GM19452 (cell line): Measurements from ENCODE around the gene PLCL1.

Experiments
- ATAC-seq: cut with Tn5 transposase; IDR thresholded peaks from one replicate; pipeline ENCODE4 v1.9.1; 2021; ENCODE audit not compliant: unreplicated experiment

Gene PLCL1

GRCh38 chr2:197924483-197924882 lies 120.1 kb downstream of the PLCL1 start:
- no peak for ATAC-seq

GRCh38 chr2:197925204-197925603 lies 120.8 kb downstream of the PLCL1 start:
- no peak for ATAC-seq

DNA sequence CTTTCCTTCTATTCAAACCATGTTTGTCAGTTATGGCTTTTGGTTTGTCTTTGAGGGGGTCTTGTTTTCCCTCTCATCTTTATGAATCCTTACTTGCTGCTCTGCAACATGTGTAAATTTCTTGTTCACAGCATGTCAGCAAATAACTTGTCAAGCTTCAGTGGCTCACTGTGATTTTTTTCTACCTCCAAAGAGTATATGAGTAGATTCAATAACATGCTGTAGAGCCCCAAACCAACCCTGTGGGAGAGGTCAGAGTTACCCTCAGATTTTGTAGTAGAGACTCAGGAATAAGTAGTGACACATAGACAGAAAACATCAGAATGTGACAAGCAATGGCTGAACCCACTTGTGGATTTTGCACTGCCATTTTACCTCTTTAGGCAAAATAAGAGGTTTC lies 121.6 kb downstream of the PLCL1 start:
- no peak for ATAC-seq

GRCh38 chr2:197926673-197927072 lies 122.3 kb downstream of the PLCL1 start:
- ATAC-seq, result no peak

- ATAC-seq, result no peak
Measured at GRCh38 chr2:197927994-197928393, 123.6 kb downstream of the PLCL1 start.

DNA sequence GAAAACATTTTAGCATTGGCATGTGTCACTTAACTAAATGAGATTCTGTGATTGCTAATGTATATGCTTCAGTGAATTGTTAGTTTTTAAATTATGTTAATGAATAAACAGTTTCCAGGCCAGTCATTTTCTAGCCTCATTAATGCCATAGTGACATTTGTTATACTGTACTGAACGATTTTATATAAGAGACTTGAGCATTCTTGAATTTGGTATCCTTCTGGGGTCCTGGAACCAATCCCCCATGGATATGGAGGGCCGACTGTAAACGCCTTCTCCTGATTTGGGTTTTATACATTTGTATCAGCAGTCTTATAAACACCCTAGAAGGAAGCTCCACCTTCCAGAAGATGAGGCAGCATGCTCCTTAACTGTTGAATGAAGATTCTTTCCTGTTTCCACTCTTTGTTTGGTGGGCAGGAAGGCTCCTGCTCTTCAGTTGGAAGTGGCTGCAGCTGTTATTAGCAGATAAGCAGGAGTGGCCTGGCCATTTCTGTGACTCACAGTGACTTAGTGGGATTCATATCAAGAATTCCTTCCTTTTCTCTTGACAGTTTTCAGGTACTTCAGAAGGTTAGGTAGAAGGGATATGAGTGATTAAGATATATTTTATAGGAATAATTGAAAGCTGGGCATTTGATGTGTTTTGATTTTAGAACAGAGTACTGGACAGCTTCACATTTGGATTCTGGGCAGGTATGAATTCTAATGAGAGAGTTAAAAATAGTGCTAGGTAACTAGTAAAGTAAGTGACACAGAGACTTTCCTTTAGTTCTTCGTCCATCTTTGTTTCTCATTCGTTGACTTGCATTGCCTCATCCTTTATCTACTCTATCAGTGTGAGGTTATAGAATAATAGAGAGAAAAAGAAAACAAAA lies 124.9 kb downstream of the PLCL1 start:
- ATAC-seq, result no peak

- ATAC-seq, result no peak
Measured at GRCh38 chr2:197929886-197930227, 125.5 kb downstream of the PLCL1 start.

GRCh38 chr2:197930570-197931278 lies 126.3 kb downstream of the PLCL1 start:
- no peak for ATAC-seq

DNA sequence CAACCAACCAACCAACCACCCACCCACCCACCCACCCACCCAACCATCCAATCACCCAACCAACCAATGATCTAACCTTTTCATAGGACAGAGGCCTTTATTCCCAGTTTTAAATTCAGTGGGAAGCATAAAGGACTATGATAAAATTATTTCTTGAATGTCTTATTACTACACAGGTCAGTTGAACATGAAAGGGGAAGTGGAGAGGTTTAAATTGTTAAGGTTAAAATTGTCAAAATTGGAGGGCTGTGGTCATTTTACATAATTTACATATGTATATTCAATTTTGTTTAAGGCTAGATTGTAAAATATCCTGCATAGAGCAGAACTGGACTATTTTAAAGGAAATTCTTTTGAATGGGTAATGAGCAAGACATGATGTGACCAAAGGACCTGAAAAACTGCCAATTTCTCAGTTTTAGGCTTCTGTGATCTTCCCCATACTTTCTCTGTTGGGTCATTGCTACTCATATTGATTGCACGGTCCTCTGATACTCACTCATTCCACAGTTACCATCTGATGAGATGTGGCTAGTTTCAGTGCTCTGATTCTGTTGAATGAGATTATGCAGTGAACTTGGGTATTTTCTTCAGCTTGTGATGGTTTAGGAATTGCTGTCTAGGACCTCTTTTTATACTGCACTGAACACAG lies 127.4 kb downstream of the PLCL1 start:
- no peak for ATAC-seq

DNA sequence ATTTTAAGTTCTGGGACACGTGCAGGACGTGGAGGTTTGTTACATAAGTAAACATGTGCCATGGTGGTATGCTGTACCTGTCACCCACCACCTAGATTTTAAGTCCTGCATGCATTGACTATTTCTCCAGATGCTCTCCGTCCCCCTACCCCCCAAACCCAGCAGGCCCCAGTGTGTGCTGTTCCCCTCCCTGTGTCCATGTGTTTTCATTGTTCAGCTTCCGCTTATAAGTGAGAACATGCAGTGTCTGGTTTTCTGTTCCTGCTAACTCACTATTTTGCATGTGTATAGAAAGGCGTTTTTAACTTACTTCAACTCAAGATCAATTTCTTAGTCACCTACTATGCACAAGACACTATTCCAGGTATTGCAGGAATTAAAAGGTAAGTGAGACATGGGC lies 128.0 kb downstream of the PLCL1 start:
- no peak for ATAC-seq

DNA sequence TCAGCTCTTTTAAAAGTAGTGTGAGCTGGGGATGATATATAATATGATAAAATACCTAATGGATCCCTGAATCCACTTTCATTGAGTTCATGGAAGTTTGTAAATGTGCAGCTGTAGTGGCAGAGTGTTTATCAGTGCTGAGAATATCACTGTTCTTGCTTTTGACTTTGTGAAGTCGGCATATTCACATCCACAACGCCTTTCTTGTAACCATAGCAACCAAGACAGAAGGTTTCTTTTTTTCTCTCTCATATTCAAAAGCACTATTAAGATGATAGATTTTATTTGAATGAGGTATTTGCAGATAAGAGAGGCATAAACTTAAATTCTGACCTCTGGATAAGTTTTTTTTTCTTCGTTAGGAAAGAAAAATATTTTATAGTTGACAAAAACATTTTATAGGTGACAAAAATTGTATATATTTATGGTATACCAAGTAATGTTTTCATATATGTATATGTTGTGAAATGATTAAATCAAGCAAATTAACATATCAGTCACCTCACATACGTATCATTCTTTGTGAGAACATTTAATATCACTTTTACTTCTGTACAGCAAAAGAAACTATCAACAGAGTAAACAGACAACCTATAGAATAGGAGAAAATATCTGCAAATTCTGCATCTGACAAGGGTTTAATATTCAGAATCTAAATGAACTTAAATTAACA lies 130.0 kb downstream of the PLCL1 start:
- ATAC-seq, result no peak

GRCh38 chr2:197934934-197935289 lies 130.5 kb downstream of the PLCL1 start:
- no peak for ATAC-seq

- ATAC-seq, result no peak
Measured at GRCh38 chr2:197937814-197938213, 133.4 kb downstream of the PLCL1 start.

GRCh38 chr2:197938555-197938954 lies 134.2 kb downstream of the PLCL1 start:
- ATAC-seq, result no peak

DNA sequence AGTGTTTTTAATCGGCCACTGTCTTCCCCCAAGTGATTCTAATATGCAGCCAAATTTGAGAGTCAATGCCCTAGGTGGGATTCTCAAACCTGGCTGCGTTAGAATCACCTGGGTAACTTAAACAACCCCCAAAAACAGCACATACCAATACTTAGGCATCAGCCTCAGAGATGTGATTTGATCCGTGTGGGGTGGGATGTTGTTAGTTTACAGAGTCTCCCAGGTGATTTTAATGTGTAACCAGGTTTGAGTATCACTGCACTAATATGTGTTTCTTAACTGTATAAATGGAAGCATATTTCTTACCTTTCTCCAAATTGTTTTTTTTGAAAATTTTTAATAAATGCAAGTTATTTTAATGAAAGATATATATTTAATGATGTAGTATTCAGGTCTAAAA lies 135.4 kb downstream of the PLCL1 start:
- ATAC-seq, result no peak

DNA sequence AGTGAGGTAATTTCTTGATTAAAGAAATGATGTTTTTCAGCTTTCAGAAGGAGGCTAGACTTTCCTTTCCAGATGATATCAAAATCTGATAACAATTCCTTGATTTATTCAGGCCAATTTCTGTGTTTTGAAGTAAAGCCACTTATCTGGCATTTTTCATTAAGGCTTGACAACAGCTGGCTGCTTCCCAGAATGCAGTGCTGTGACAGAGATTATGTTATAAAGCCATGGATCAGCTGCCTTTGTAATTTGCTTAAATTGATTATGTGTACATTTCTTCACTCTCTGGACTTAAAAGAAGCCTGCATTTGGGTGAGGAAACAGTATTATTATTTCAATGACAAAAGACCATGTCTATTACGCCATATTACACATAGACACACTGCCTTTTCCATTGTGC lies 136.0 kb downstream of the PLCL1 start:
- ATAC-seq, result no peak

DNA sequence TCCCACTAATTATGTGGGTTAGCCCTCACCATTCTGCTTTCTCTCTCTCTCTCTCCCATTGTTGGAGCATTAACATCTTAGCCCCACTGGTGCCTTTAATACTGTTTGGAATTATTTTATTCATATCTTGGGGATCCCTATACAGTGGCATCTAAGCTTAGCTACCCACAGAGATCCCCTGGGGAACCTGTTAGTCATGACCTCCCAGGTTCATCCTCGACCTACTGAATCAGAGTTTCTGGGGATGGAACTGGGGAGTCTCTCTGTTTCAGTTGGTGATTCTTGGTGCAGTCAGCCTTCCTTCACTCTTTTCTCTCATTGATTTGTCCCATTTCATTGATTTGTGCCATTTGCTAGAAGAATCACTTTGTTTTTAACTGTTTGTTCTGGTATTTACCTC lies 137.3 kb downstream of the PLCL1 start:
- no peak for ATAC-seq

GRCh38 chr2:197943731-197944130 lies 139.3 kb downstream of the PLCL1 start:
- no peak for ATAC-seq

- ATAC-seq, result no peak
Measured at GRCh38 chr2:197944416-197945096, 140.2 kb downstream of the PLCL1 start.

- ATAC-seq, result no peak
Measured at GRCh38 chr2:197946562-197946961, 142.2 kb downstream of the PLCL1 start.

GRCh38 chr2:197947219-197947757 lies 142.9 kb downstream of the PLCL1 start:
- ATAC-seq, result no peak
